Neural progenitor cell (in vitro differentiated cells): ENCODE measurements around the gene WAC. TPM values are rescaled to one million over a fixed set of nuclear protein-coding genes. Genes with fewer than 3 reads are reported as not detected.

ENCODE experiments used
- DNase-seq: peaks from one replicate; pipeline ENCODE4 v3.0.0-alpha.2; 2016; ENCODE audit warnings: low spot score
- H2AFZ ChIP-seq: fragments of 200-600 bp; sonication (generic); replicated peaks from 2 replicates; pipeline ENCODE4 v1.6.1; 2016; ENCODE audit warnings: antibody characterized with exemption
- H3F3A ChIP-seq: fragments of 200-600 bp; sonication (generic); 2 replicates; pipeline ENCODE4 v1.6.1; 2016; ENCODE audit warnings: antibody characterized with exemption, low read depth
- H3K27ac ChIP-seq: fragments of 200-600 bp; sonication (generic); 2 replicates; pipeline ENCODE4 v1.5.1; 2016; ENCODE audit warnings: mild to moderate bottlenecking
- H3K27me3 ChIP-seq: fragments of 200-600 bp; sonication (generic); 2 replicates; pipeline ENCODE4 v1.6.1; 2016; ENCODE audit warnings: mild to moderate bottlenecking, moderate library complexity
- H3K36me3 ChIP-seq: fragments of 200-600 bp; sonication (generic); 2 replicates; pipeline ENCODE4 v1.5.1; 2016
- H3K4me1 ChIP-seq: fragments of 200-600 bp; sonication (generic); 2 replicates; pipeline ENCODE4 v1.6.1; 2016; ENCODE audit warnings: mixed run types
- H3K4me2 ChIP-seq: fragments of 200-600 bp; sonication (generic); 2 replicates; pipeline ENCODE4 v1.6.1; 2016
- H3K4me3 ChIP-seq: fragments of 200-600 bp; sonication (generic); 2 replicates; pipeline ENCODE4 v1.5.1; 2016
- H3K79me2 ChIP-seq: fragments of 200-600 bp; sonication (generic); 2 replicates; pipeline ENCODE4 v1.6.1; 2016; ENCODE audit warnings: low read depth
- H3K9ac ChIP-seq: fragments of 200-600 bp; sonication (generic); 2 replicates; pipeline ENCODE4 v1.6.1; 2016
- H3K9me3 ChIP-seq: fragments of 200-600 bp; sonication (generic); 2 replicates; pipeline ENCODE4 v1.5.1; 2016; ENCODE audit warnings: low read depth
- H4K20me1 ChIP-seq: fragments of 200-600 bp; sonication (generic); 2 replicates; pipeline ENCODE4 v1.6.1; 2016; ENCODE audit warnings: low read depth
- H3K27ac Mint-ChIP-seq: 3 replicates; pipeline ENCODE4 v1.8.0; 2021; ENCODE audit warnings: mixed read lengths
- H3K27me3 Mint-ChIP-seq: 2 replicates; pipeline ENCODE4 v1.8.0; 2022; ENCODE audit warnings: low read depth, mild to moderate bottlenecking, inconsistent platforms, moderate library complexity, mixed read lengths; ENCODE audit not compliant: insufficient read depth
- H3K36me3 Mint-ChIP-seq: 3 replicates; pipeline ENCODE4 v1.8.0; 2021; ENCODE audit warnings: mixed read lengths
- H3K4me1 Mint-ChIP-seq: 3 replicates; pipeline ENCODE4 v1.8.0; 2021; ENCODE audit warnings: mixed read lengths
- H3K4me3 Mint-ChIP-seq: 3 replicates; pipeline ENCODE4 v1.8.0; 2021; ENCODE audit warnings: mild to moderate bottlenecking, moderate library complexity, mixed read lengths
- H3K9me3 Mint-ChIP-seq: 3 replicates; pipeline ENCODE4 v1.8.0; 2020; ENCODE audit warnings: mixed read lengths
- CTCF ChIP-seq: fragments of 200-600 bp; sonication (generic); IDR thresholded peaks from 2 replicates; pipeline ENCODE4 v1.5.1; 2017; ENCODE audit warnings: antibody characterized with exemption, mild to moderate bottlenecking
- EZH2 ChIP-seq: fragments of 200-600 bp; sonication (generic); IDR thresholded peaks from 2 replicates; pipeline ENCODE4 v1.6.1; 2017; ENCODE audit warnings: antibody characterized with exemption, mild to moderate bottlenecking, moderate library complexity
- EZH2phosphoT487 ChIP-seq: fragments of 200-600 bp; sonication (generic); IDR thresholded peaks from 2 replicates; pipeline ENCODE4 v1.6.1; 2017; ENCODE audit warnings: antibody characterized with exemption
- total RNA-seq: library from RNA; depleted of rRNA; stranded (reverse); fragments of >200 nt; gene quantifications from 2 replicates; pipeline ENCODE4 v1.2.3, GENCODE V29; 2015; ENCODE audit warnings: low replicate concordance

Gene WAC
- total RNA-seq, 1 donor from 2014 or later, result 174 TPM

GRCh38 chr10:28560617-28561016, 27.7 kb downstream of the WAC start:
- H3K36me3 Mint-ChIP-seq, result peaks cover 46% of the 10 kb centered on the region
- H3K79me2 ChIP-seq, result peaks cover 100% of the 10 kb centered on the region
- no peak overlapping the region for H2AFZ ChIP-seq
- no peak overlapping the region for H3K4me3 Mint-ChIP-seq
- H3K9ac ChIP-seq, result no peak overlapping the region
- H3K9me3 Mint-ChIP-seq, result no peaks in the 10 kb centered on the region
- no peaks in the 10 kb centered on the region for H3K9me3 ChIP-seq
- peaks cover 41% of the 10 kb centered on the region for H3K4me1 ChIP-seq
- no peaks in the 10 kb centered on the region for H3K27me3 Mint-ChIP-seq
- peaks cover 100% of the 10 kb centered on the region for H4K20me1 ChIP-seq
- DNase-seq, result no peak
- peak overlapping the region; percentile 5 for H3K4me2 ChIP-seq
- H3F3A ChIP-seq, result peaks cover 49% of the 10 kb centered on the region
- TF ChIP-seq EZH2 (no peak), EZH2phosphoT487 (no peak), CTCF (no peak)
- no peak overlapping the region for H3K4me3 ChIP-seq
- H3K4me1 Mint-ChIP-seq, result peaks cover 27% of the 10 kb centered on the region
- H3K36me3 ChIP-seq, result peaks cover 13% of the 10 kb centered on the region
- peak overlapping the region; percentile 56 for H3K27ac ChIP-seq
- H3K27me3 ChIP-seq, result no peaks in the 10 kb centered on the region
- H3K27ac Mint-ChIP-seq, result no peak overlapping the region

DNA sequence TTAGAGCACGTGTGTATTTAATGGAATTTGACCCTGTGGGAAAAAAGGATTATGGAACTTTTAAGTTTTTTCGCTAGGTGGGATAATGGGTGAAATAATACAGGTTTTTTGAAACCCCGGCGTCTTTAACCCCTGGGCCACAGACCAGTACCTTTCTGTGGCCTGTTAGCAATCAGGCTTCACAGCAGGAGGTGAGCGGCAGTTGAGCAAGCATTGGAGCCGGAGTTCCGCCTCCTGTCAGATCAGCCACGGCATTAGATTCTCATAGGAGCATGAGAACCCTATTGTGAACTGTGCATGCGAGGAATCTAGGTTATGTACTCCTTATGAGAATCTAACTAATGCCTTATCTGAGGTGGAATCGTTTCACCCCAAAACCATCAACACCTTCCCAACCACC, 28.6 kb downstream of the WAC start:
- Histone ChIP-seq H3K27ac (no peak overlapping the region), H3F3A (peaks cover 49% of the 10 kb centered on the region), H3K4me1 (peaks cover 41% of the 10 kb centered on the region), H3K79me2 (peaks cover 100% of the 10 kb centered on the region), H3K9me3 (no peaks in the 10 kb centered on the region), H3K4me2 (no peak overlapping the region), H4K20me1 (peaks cover 100% of the 10 kb centered on the region), H3K36me3 (peaks cover 18% of the 10 kb centered on the region), H3K4me3 (no peak overlapping the region), H3K27me3 (no peaks in the 10 kb centered on the region), H3K9ac (no peak overlapping the region), H2AFZ (no peak overlapping the region)
- H3K4me1 Mint-ChIP-seq, result peaks cover 27% of the 10 kb centered on the region
- H3K36me3 Mint-ChIP-seq, result peaks cover 49% of the 10 kb centered on the region
- peak; percentile 64 for DNase-seq
- TF ChIP-seq EZH2phosphoT487, result no peak
- TF ChIP-seq EZH2, result no peak
- TF ChIP-seq CTCF, result no peak
- H3K9me3 Mint-ChIP-seq, result no peaks in the 10 kb centered on the region
- H3K27me3 Mint-ChIP-seq, result no peaks in the 10 kb centered on the region
- no peak overlapping the region for H3K27ac Mint-ChIP-seq
- no peak overlapping the region for H3K4me3 Mint-ChIP-seq

DNA sequence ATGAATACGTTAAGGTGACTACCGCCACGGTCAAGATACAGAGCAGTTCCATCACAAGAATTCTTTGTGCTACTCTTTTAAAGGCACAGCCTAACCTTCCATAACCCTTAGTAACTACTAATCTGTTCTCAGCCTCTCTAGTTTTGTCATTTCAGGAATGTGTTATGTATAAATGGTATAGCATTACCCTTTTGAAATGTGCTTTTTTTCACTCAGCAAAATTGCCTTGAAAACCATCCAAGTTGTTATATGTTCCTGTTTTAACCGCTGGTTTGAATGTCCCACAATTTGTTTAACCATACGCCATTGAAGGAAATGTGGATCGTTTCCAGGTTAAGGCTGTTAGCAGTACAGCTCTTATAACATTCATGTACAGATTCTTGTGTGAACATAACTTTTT, 32.0 kb downstream of the WAC start:
- peaks cover 25% of the 10 kb centered on the region for H3K36me3 ChIP-seq
- peaks cover 100% of the 10 kb centered on the region for H3K79me2 ChIP-seq
- TF ChIP-seq EZH2phosphoT487, result no peak
- H3K9ac ChIP-seq, result no peak overlapping the region
- no peak overlapping the region for H3K4me3 ChIP-seq
- H3K9me3 ChIP-seq, result no peaks in the 10 kb centered on the region
- no peak overlapping the region for H2AFZ ChIP-seq
- DNase-seq, result no peak
- H3F3A ChIP-seq, result peaks cover 19% of the 10 kb centered on the region
- H3K4me1 Mint-ChIP-seq, result peaks cover 15% of the 10 kb centered on the region
- peaks cover 38% of the 10 kb centered on the region for H3K36me3 Mint-ChIP-seq
- H3K9me3 Mint-ChIP-seq, result no peaks in the 10 kb centered on the region
- H3K4me3 Mint-ChIP-seq, result no peak overlapping the region
- no peak overlapping the region for H3K4me2 ChIP-seq
- no peaks in the 10 kb centered on the region for H3K27me3 ChIP-seq
- no peaks in the 10 kb centered on the region for H3K27me3 Mint-ChIP-seq
- no peak overlapping the region for H3K27ac Mint-ChIP-seq
- H4K20me1 ChIP-seq, result peaks cover 100% of the 10 kb centered on the region
- H3K4me1 ChIP-seq, result peaks cover 22% of the 10 kb centered on the region
- peak overlapping the region; percentile 8 for H3K27ac ChIP-seq

DNA sequence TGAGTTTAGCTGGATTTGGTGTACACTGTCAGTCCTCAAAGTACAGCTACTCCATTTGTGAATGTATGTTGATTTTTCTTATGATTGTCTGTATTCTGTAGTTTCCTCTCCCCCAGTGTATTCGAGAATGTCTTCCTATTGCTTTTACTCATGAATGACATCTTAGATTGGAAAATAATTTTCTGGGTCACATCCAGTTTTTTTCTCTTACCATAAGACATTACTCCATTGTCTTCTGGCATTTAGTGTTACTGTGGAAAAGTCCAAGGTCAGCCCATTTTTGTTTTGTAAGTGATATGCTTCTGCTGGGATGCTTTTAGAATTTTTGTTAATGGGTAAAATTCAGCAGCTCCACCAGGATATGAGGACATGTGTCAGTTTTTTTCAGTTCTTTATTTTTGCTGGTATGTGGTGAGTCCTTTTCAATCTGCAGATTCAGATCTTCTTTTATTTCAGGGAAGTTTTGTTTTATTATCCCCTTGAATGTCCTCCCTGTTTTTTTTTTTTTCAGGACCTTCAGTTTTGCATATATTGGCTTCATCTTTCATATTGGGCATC, 33.6 kb downstream of the WAC start:
- Histone ChIP-seq H3K27ac (no peak overlapping the region), H3K4me1 (peaks cover 7% of the 10 kb centered on the region), H3K36me3 (peaks cover 25% of the 10 kb centered on the region), H3K9me3 (no peaks in the 10 kb centered on the region), H2AFZ (no peak overlapping the region), H3K27me3 (no peaks in the 10 kb centered on the region), H3K4me2 (no peak overlapping the region), H3K79me2 (peaks cover 100% of the 10 kb centered on the region), H3F3A (peaks cover 13% of the 10 kb centered on the region), H4K20me1 (peaks cover 100% of the 10 kb centered on the region), H3K4me3 (no peak overlapping the region), H3K9ac (no peak overlapping the region)
- TF ChIP-seq EZH2phosphoT487, result no peak
- no peak overlapping the region for H3K4me3 Mint-ChIP-seq
- H3K9me3 Mint-ChIP-seq, result no peaks in the 10 kb centered on the region
- peaks cover 34% of the 10 kb centered on the region for H3K36me3 Mint-ChIP-seq
- H3K27me3 Mint-ChIP-seq, result no peaks in the 10 kb centered on the region
- peaks cover 2% of the 10 kb centered on the region for H3K4me1 Mint-ChIP-seq
- no peak overlapping the region for H3K27ac Mint-ChIP-seq
- no peak for DNase-seq
